SK-N-SH (cell line): ENCODE measurements around the gene DYDC2. TPM values are rescaled to one million over a fixed set of nuclear protein-coding genes. Genes with fewer than 3 reads are reported as not detected.

Source experiments
- CTCF ChIA-PET: fragments of 300-600, 350-600 bp; formaldehyde crosslinking; extraction: SDS; loops from one replicate; lab custom pipeline; 2021; lab: Yijun Ruan, JAX
- POLR2A ChIA-PET: fragments of 350-600 bp; sonication (Branson Sonifier 250); formaldehyde crosslinking; extraction: SDS; loops from one replicate; lab custom pipeline; 2020; ENCODE audit warnings: antibody characterized with exemption, inconsistent platforms; lab: Yijun Ruan, JAX
- DNase-seq: peaks from one replicate; pipeline ENCODE4 v3.0.0; 2012
- H2AFZ ChIP-seq: fragments of 200-600 bp; sonication (generic); 2 replicates; pipeline ENCODE4 v1.8.1; 2016; ENCODE audit warnings: antibody characterized with exemption, mild to moderate bottlenecking, low read depth
- H3F3A ChIP-seq: fragments of 200-600 bp; sonication (generic); replicated peaks from 2 replicates; pipeline ENCODE3; 2016; ENCODE audit warnings: antibody characterized with exemption, mild to moderate bottlenecking; ENCODE audit not compliant: insufficient read depth
- H3K27ac ChIP-seq, 2 experiments: fragments of 200-500 bp in 1 of 2; fragments of 200-600 bp in 1 of 2; sonication (Bioruptor generic) in 1 of 2; sonication (generic), shearing (Covaris generic) in 1 of 2; 2 replicates each; pipeline versions ENCODE4 v1.5.1 to v1.6.1; 2014 to 2016; ENCODE audit warnings: low read depth in 2 of 2, inconsistent platforms in 1 of 2, low read length in 1 of 2, mild to moderate bottlenecking in 1 of 2, mixed read lengths in 1 of 2
- H3K27me3 ChIP-seq: fragments of 200-600 bp; sonication (generic), shearing (Covaris generic); 2 replicates; pipeline ENCODE4 v1.6.1; 2016; ENCODE audit warnings: mixed run types; ENCODE audit not compliant: insufficient read depth
- H3K36me3 ChIP-seq, 2 experiments: fragments of 200-500 bp in 1 of 2; fragments of 200-600 bp in 1 of 2; sonication (Bioruptor generic) in 1 of 2; sonication (generic) in 1 of 2; replicated peaks in 1 of 2; 2 replicates each; pipeline versions ENCODE3 to v1.5.1; 2014 to 2016; ENCODE audit warnings: low read length in 1 of 2, mild to moderate bottlenecking in 1 of 2; ENCODE audit not compliant: insufficient read depth in 2 of 2, control insufficient read depth in 1 of 2
- H3K4me1 ChIP-seq, 2 experiments: fragments of 200-500 bp in 1 of 2; fragments of 200-600 bp in 1 of 2; sonication (Bioruptor generic) in 1 of 2; sonication (generic), shearing (Covaris generic) in 1 of 2; 2 replicates each; pipeline versions ENCODE4 v1.5.1 to v1.6.1; 2014 to 2016; ENCODE audit warnings: low read depth in 1 of 2, low read length in 1 of 2, mixed run types in 1 of 2; ENCODE audit not compliant: insufficient read depth in 2 of 2, control insufficient read depth in 1 of 2
- H3K4me2 ChIP-seq: fragments of 200-600 bp; sonication (generic), shearing (Covaris generic); 2 replicates; pipeline ENCODE4 v1.6.1; 2017; ENCODE audit warnings: mixed run types
- H3K4me3 ChIP-seq, 2 experiments: fragments of 200-500 bp in 1 of 2; fragments of 200-600 bp in 1 of 2; sonication (Bioruptor generic) in 1 of 2; sonication (generic), shearing (Covaris generic) in 1 of 2; 2 replicates each; pipeline versions ENCODE4 v1.5.1 to v1.8.1; 2014 to 2016; ENCODE audit warnings: low read depth in 2 of 2, inconsistent platforms in 1 of 2, low read length in 1 of 2, mild to moderate bottlenecking in 1 of 2, mixed read lengths in 1 of 2, moderate library complexity in 1 of 2
- H3K79me2 ChIP-seq: fragments of 200-600 bp; sonication (generic); 2 replicates; pipeline ENCODE4 v1.8.1; 2017; ENCODE audit warnings: mild to moderate bottlenecking; ENCODE audit not compliant: insufficient read depth
- H3K9ac ChIP-seq: fragments of 200-600 bp; sonication (generic); 2 replicates; pipeline ENCODE4 v1.6.1; 2017; ENCODE audit warnings: mixed run types
- H3K9me2 ChIP-seq: fragments of 200-600 bp; sonication (generic); 2 replicates; pipeline ENCODE4 v1.6.1; 2017; ENCODE audit warnings: mixed run types
- H3K9me3 ChIP-seq: fragments of 200-600 bp; sonication (generic); 2 replicates; pipeline ENCODE4 v1.6.1; 2017; ENCODE audit warnings: mixed run types, mild to moderate bottlenecking, moderate library complexity
- H4K20me1 ChIP-seq: fragments of 200-600 bp; sonication (generic); 2 replicates; pipeline ENCODE4 v1.6.1; 2017; ENCODE audit warnings: mild to moderate bottlenecking, mixed run types; ENCODE audit not compliant: insufficient read depth
- CHD2 ChIP-seq: fragments of 150-350 bp; IDR thresholded peaks from 2 replicates; pipeline ENCODE4 v1.6.1; 2018; ENCODE audit warnings: low read length; ENCODE audit not compliant: partially characterized antibody
- EZH2phosphoT487 ChIP-seq: fragments of 200-600 bp; sonication (generic); IDR thresholded peaks from 2 replicates; pipeline ENCODE4 v1.6.1; 2017; ENCODE audit warnings: low read depth, mixed run types, mild to moderate bottlenecking, antibody characterized with exemption, moderate library complexity, borderline replicate concordance
- FOSL2 ChIP-seq: IDR thresholded peaks from 2 replicates; pipeline ENCODE4 v1.4.0; 2012; ENCODE audit warnings: low read depth, mild to moderate bottlenecking, moderate library complexity, borderline replicate concordance
- FOXJ3 ChIP-seq: sonication (generic); formaldehyde crosslinking; IDR thresholded peaks from 2 replicates; pipeline ENCODE4 v1.5.1; 2020; ENCODE audit warnings: mild to moderate bottlenecking, missing genetic modification reagents
- FOXM1 ChIP-seq: IDR thresholded peaks from 2 replicates; pipeline ENCODE4 v1.4.0; 2012; ENCODE audit warnings: low read depth, mild to moderate bottlenecking
- GABPA ChIP-seq: IDR thresholded peaks from 2 replicates; pipeline ENCODE4 v1.4.0; 2012; ENCODE audit warnings: low read depth, mild to moderate bottlenecking
- GATA2 ChIP-seq: sonication (generic); formaldehyde crosslinking; IDR thresholded peaks from 2 replicates; pipeline ENCODE4 v1.5.0; 2020; ENCODE audit warnings: mild to moderate bottlenecking, missing genetic modification reagents
- JUND ChIP-seq: IDR thresholded peaks from 2 replicates; pipeline ENCODE4 v1.4.0; 2012
- NRF1 ChIP-seq: IDR thresholded peaks from 2 replicates; pipeline ENCODE4 v1.6.1; 2012; ENCODE audit warnings: low read depth, mild to moderate bottlenecking, low read length
- POLR2AphosphoS5 ChIP-seq: IDR thresholded peaks from 2 replicates; pipeline ENCODE4 v1.6.1; 2012; ENCODE audit warnings: low read depth, low read length
- RAD21 ChIP-seq: IDR thresholded peaks from 2 replicates; pipeline ENCODE4 v1.6.1; 2012; ENCODE audit warnings: mild to moderate bottlenecking, low read length
- RCOR1 ChIP-seq: fragments of 150-350 bp; IDR thresholded peaks from 2 replicates; pipeline ENCODE4 v1.6.1; 2017; ENCODE audit warnings: antibody characterized with exemption, low read length
- RFX5 ChIP-seq: IDR thresholded peaks from 2 replicates; pipeline ENCODE4 v1.6.1; 2012; ENCODE audit warnings: mild to moderate bottlenecking, improper control_type of control experiment, low read length
- RXRA ChIP-seq: IDR thresholded peaks from 2 replicates; pipeline ENCODE4 v1.4.0; 2012; ENCODE audit warnings: low read depth, mild to moderate bottlenecking, borderline replicate concordance
- SMC3 ChIP-seq: IDR thresholded peaks from 2 replicates; pipeline ENCODE4 v1.6.1; 2012; ENCODE audit warnings: low read depth, low read length, improper control_type of control experiment
- TEAD4 ChIP-seq: IDR thresholded peaks from 2 replicates; pipeline ENCODE4 v1.4.0; 2012; ENCODE audit warnings: mild to moderate bottlenecking, borderline replicate concordance; ENCODE audit not compliant: insufficient read depth
- WGBS: methylation state at CpG from one replicate; pipeline ENCODE4 v1.1.6; 2017; ENCODE audit warnings: low lambda C conversion rate; 5-methylcytosine and 5-hydroxymethylcytosine counted together
- polyA plus RNA-seq, 3 experiments: library from polyadenylated mRNA; depleted of rRNA; stranded (reverse); fragments of >200 nt; gene quantifications; 2 replicates each; pipeline ENCODE4 v1.2.3, GENCODE V29; 2012
- TF ChIP-seq, protein P1 (sequence below): IDR thresholded peaks from 2 replicates; pipeline ENCODE4 v1.4.0; 2012; ENCODE audit warnings: low read depth, borderline replicate concordance
- TF ChIP-seq, protein P2 (sequence below): IDR thresholded peaks from 2 replicates; pipeline ENCODE4; 2012

DYDC2 gene
- polyA plus RNA-seq, 1 of the 3 experiments (the other 2 are of a cell fraction) = 0.08 TPM

DNA sequence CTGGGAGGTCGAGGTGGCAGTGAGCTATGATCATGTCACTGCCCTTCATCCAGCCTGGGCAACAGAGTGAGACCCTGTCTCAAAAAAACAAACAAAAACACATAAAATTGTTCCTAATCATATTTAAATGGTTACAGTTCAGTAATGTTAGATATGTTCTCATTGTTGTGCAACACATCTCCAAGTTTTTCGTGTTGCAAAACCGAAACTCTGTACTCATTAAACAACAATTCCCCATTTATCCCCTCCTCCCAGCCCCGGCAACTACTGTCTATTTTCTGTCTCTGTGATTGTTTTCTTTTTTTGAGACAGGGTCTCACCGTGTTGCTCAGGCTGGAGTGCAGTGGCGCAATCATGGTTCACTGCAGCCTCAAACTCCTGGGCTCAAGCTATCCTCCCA lies 35.7 kb downstream of the DYDC2 start (continued):
- TF ChIP-seq, protein P1, sequence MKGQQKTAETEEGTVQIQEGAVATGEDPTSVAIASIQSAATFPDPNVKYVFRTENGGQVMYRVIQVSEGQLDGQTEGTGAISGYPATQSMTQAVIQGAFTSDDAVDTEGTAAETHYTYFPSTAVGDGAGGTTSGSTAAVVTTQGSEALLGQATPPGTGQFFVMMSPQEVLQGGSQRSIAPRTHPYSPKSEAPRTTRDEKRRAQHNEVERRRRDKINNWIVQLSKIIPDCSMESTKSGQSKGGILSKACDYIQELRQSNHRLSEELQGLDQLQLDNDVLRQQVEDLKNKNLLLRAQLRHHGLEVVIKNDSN = no peak
- TF ChIP-seq FOXJ3 (no peak), CHD2 (no peak), POLR2AphosphoS5 (no peak), GATA2 (CRISPR knock-in tag) (no peak), EZH2phosphoT487 (no peak), RFX5 (no peak), RXRA (no peak), SMC3 (no peak), GABPA (no peak)
- TF ChIP-seq, protein P2, sequence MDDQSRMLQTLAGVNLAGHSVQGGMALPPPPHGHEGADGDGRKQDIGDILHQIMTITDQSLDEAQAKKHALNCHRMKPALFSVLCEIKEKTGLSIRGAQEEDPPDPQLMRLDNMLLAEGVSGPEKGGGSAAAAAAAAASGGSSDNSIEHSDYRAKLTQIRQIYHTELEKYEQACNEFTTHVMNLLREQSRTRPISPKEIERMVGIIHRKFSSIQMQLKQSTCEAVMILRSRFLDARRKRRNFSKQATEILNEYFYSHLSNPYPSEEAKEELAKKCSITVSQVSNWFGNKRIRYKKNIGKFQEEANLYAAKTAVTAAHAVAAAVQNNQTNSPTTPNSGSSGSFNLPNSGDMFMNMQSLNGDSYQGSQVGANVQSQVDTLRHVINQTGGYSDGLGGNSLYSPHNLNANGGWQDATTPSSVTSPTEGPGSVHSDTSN = no peak
- TF ChIP-seq, all 33 proteins: peak for 0

DNA sequence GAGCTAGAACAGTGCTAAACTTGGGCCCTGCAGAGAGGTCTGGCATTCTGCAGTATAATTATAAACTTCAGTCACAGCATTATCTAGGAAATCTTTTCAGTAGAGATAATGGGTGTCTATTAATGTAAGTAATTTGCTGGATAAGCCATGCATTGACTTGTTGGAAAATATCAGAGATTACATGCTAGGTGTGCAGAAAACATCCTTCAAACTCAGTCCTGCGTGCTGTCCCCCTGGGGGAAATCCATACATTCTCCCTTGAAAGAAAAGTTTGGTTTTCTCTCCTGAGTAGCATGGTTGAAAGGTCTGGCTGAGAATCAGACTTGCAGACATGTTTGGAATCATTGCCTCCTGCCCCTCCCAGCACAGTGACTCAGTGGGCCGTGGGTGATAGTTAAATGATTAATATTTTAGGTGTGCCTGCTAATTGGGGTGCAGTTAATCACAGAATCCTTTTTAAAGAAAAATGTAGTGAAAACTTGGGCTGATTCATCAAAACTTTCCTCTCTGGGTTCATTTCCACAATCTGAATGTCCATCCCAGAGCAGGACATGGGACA lies 37.9 kb downstream of the DYDC2 start:
- ChIA-PET CTCF (interaction anchor here (1.5 to 1.9 kb wide), 3 partner anchors 11 to 111 kb away, joined by 6 to 11 read pairs (median 8); no protein-coding TSS in a partner anchor), POLR2A (interaction anchor here (0.6 kb wide), 1 partner anchor 125 kb away, joined by 3 read pairs; no protein-coding TSS in a partner anchor)

More for the DNA sequence above, 37.9 kb downstream of the DYDC2 start:
- Histone ChIP-seq H4K20me1 (no peaks in the 10 kb centered on the region), H3K4me3 (no peak overlapping the region), H3K4me2 (no peak overlapping the region), H3K9me3 (no peaks in the 10 kb centered on the region), H3K27ac (no peak overlapping the region), H3K27me3 (no peaks in the 10 kb centered on the region; the same call in 1 of the 2 replicates), H3K9me2 (no peaks in the 10 kb centered on the region), H3F3A (no peaks in the 10 kb centered on the region), H2AFZ (no peak overlapping the region), H3K79me2 (no peaks in the 10 kb centered on the region), H3K36me3 (no peaks in the 10 kb centered on the region)
- 74% methylated on average over 2 of the region's 2 CpGs for WGBS
- DNase-seq = no peak
- peak; percentile 54; the same call in 1 of the 2 replicates for TF ChIP-seq RAD21
- peak; percentile 52; the same call in 1 of the 2 replicates for TF ChIP-seq RCOR1
- peak; percentile 52 for TF ChIP-seq GATA2 (CRISPR knock-in tag)
- TF ChIP-seq TEAD4 = no peak
- TF ChIP-seq JUND = no peak
- TF ChIP-seq SMC3 = no peak; the same call in 1 of the 2 replicates
- TF ChIP-seq NRF1 = no peak
- no peak for TF ChIP-seq FOSL2
- no peak for TF ChIP-seq FOXM1
- TF ChIP-seq FOXJ3 = no peak
- TF ChIP-seq, all 33 proteins: peak for 3
- no peak overlapping the region for H3K9ac ChIP-seq
- H3K4me1 ChIP-seq = peaks cover 0 to under 1% of the 10 kb centered on the region in 2 experiments; a peak in 1 of 4 replicates
